Activated CD4-positive, alpha-beta T cell treated with anti-CD3 and anti-CD28 coated beads, Interleukin-2, amount 50 U/mL, for 4 hours (primary cell): ENCODE measurements around the gene SIX4.

Source experiments
- DNase-seq, 2 experiments: peaks; one replicate each; pipeline ENCODE4 v3.0.0-alpha.2; 2020

Gene SIX4

GRCh38 chr14:60721326-60722106, 2.6 kb downstream of the SIX4 start:
- DNase-seq, result peak; percentile 65 to 73

- DNase-seq, result no peak
Observed at GRCh38 chr14:60720962-60721325, 3.2 kb downstream of the SIX4 start.

- DNase-seq, result no peak
Observed at GRCh38 chr14:60720391-60720790, 3.8 kb downstream of the SIX4 start.

GRCh38 chr14:60713513-60713912, 10.6 kb downstream of the SIX4 start:
- no peak for DNase-seq

GRCh38 chr14:60710494-60710893, 13.7 kb downstream of the SIX4 start:
- DNase-seq, result no peak

GRCh38 chr14:60707858-60708257, 16.3 kb downstream of the SIX4 start:
- DNase-seq, result no peak

GRCh38 chr14:60705100-60705499, 19.1 kb downstream of the SIX4 start:
- no peak for DNase-seq

GRCh38 chr14:60700598-60700997, 23.6 kb downstream of the SIX4 start:
- DNase-seq, result no peak

GRCh38 chr14:60695327-60695726, 28.8 kb downstream of the SIX4 start:
- no peak for DNase-seq

GRCh38 chr14:60691383-60692113, 32.6 kb downstream of the SIX4 start:
- no peak for DNase-seq

GRCh38 chr14:60686865-60687264, 37.3 kb downstream of the SIX4 start:
- no peak for DNase-seq

- DNase-seq, result no peak
Observed at GRCh38 chr14:60684203-60684602, 39.9 kb downstream of the SIX4 start.

- no peak for DNase-seq
Observed at GRCh38 chr14:60681271-60681670, 42.9 kb downstream of the SIX4 start.

GRCh38 chr14:60680511-60680910, 43.6 kb downstream of the SIX4 start:
- DNase-seq, result no peak

- no peak for DNase-seq
Observed at GRCh38 chr14:60679566-60680258, 44.4 kb downstream of the SIX4 start.

GRCh38 chr14:60677701-60678100, 46.5 kb downstream of the SIX4 start:
- no peak for DNase-seq

- DNase-seq, result no peak
Observed at GRCh38 chr14:60670989-60671388, 53.2 kb downstream of the SIX4 start.

GRCh38 chr14:60668431-60669112, 55.6 kb downstream of the SIX4 start:
- no peak for DNase-seq

GRCh38 chr14:60665177-60665550, 59.0 kb downstream of the SIX4 start:
- DNase-seq, result no peak

- DNase-seq, result no peak
Observed at GRCh38 chr14:60662982-60663381, 61.2 kb downstream of the SIX4 start.

- no peak for DNase-seq
Observed at GRCh38 chr14:60661721-60662120, 62.4 kb downstream of the SIX4 start.
